Panc1 (cell line): ENCODE data around the gene ZMYND10. TPM values are rescaled to one million over a fixed set of nuclear protein-coding genes. Genes with fewer than 3 reads are reported as not detected.

Source experiments
- ATAC-seq: fragments of 200-7000 bp; cut with Tn5 transposase; 2 replicates; pipeline ENCODE4 v1.9.1; 2020; ENCODE audit warnings: mild to moderate bottlenecking, moderate library complexity
- BruUV-seq: library from RNA; stranded (reverse); fragments of 400-500 nt; replicated peaks from 2 replicates; lab custom pipeline; 2021; lab: Mats Ljungman, UMichigan
- CTCF ChIA-PET: fragments of 300-600 bp; sonication (Branson Sonifier 250); formaldehyde crosslinking; loops from one replicate; lab custom pipeline; 2022; ENCODE audit warnings: antibody characterized with exemption; lab: Charles Lee
- POLR2A ChIA-PET: fragments of 300-600 bp; sonication (Branson Sonifier 250); formaldehyde crosslinking; loops from one replicate; lab custom pipeline; 2022; ENCODE audit warnings: antibody characterized with exemption; lab: Charles Lee
- DNase-seq: peaks from one replicate; pipeline ENCODE4 v3.0.0-alpha.2; 2010; ENCODE audit warnings: low read depth, low spot score
- H3K27ac ChIP-seq: 2 replicates; pipeline ENCODE4 v1.5.1; 2011; ENCODE audit warnings: mild to moderate bottlenecking, low read length, inconsistent platforms
- H3K27me3 ChIP-seq: fragments of 200-500 bp; sonication (Bioruptor generic); 2 replicates; pipeline ENCODE4 v1.6.0; 2014; ENCODE audit warnings: low read length, inconsistent platforms; ENCODE audit not compliant: control insufficient read depth, insufficient read depth
- H3K36me3 ChIP-seq: fragments of 200-500 bp; sonication (Bioruptor generic); 2 replicates; pipeline ENCODE4 v1.5.1; 2014; ENCODE audit warnings: inconsistent platforms, mild to moderate bottlenecking, low read length, moderate library complexity; ENCODE audit not compliant: control insufficient read depth, insufficient read depth
- H3K4me1 ChIP-seq: 2 replicates; pipeline ENCODE4 v1.5.1; 2011; ENCODE audit warnings: inconsistent platforms, mild to moderate bottlenecking, low read length, moderate library complexity; ENCODE audit not compliant: control insufficient read depth, insufficient read depth
- H3K4me3 ChIP-seq, 2 experiments: 2 replicates each; pipeline ENCODE4 v1.5.1; 2011 to 2012; ENCODE audit warnings: low read depth in 2 of 2, low read length in 2 of 2, mild to moderate bottlenecking in 2 of 2, inconsistent platforms in 1 of 2, moderate library complexity in 1 of 2
- H3K9me3 ChIP-seq: fragments of 200-500 bp; sonication (Bioruptor generic); 2 replicates; pipeline ENCODE4 v1.5.1; 2014; ENCODE audit warnings: low read depth, mild to moderate bottlenecking, inconsistent platforms, low read length, moderate library complexity; ENCODE audit not compliant: control insufficient read depth, insufficient read depth
- CTCF ChIP-seq: fragments of 450-650 bp; IDR thresholded peaks from 2 replicates; pipeline ENCODE4 v1.5.1; 2017; ENCODE audit warnings: mild to moderate bottlenecking
- POLR2AphosphoS5 ChIP-seq: IDR thresholded peaks from 2 replicates; pipeline ENCODE4 v1.6.1; 2012; ENCODE audit warnings: mild to moderate bottlenecking, low read depth, low read length, moderate library complexity
- REST ChIP-seq, 2 experiments: IDR thresholded peaks; 2 replicates each; pipeline ENCODE4 v1.6.1; 2011 to 2012; ENCODE audit warnings: low read depth in 2 of 2, control low read depth in 1 of 2, low read length in 1 of 2, mild to moderate bottlenecking in 1 of 2, moderate library complexity in 1 of 2; ENCODE audit not compliant: insufficient read depth in 1 of 2
- SIN3A ChIP-seq: IDR thresholded peaks from 2 replicates; pipeline ENCODE4 v1.6.1; 2012; ENCODE audit warnings: low read depth, mild to moderate bottlenecking, low read length, moderate library complexity, borderline replicate concordance; ENCODE audit not compliant: insufficient read depth
- TCF7L2 ChIP-seq: IDR thresholded peaks from 2 replicates; pipeline ENCODE4 v1.6.1; 2011; ENCODE audit warnings: mild to moderate bottlenecking, low read depth, low read length, inconsistent platforms
- in situ Hi-C: cut with HindIII; loops from 2 replicates; pipeline ENCODE4 v1.10.0; 2016; ENCODE audit warnings: low sequenced_read_pairs, low pct_unique_long_range_greater_than_20kb
- intact Hi-C: fragments of 100-400 bp; cut with micrococcal nuclease; formaldehyde crosslinking; loops from one replicate; pipeline ENCODE4 v1.10.0; 2022; ENCODE audit not compliant: unreplicated experiment
- total RNA-seq: library from RNA; stranded (reverse); gene quantifications from one replicate; pipeline ENCODE4 v1.2.1, GENCODE V29; 2021; ENCODE audit not compliant: unreplicated experiment

Gene ZMYND10
- total RNA-seq, 1 experiment from 2014 or later: 3.6 TPM

- in situ Hi-C loops (no loop called here), intact Hi-C loops (loop anchor here (10.0 kb wide), 1 partner anchor 167 kb away; no protein-coding TSS in a partner anchor)
- no TSS peak for BruUV-seq
- Histone ChIP-seq H3K9me3 (no peaks in the 10 kb centered on the region), H3K27ac (no peak overlapping the region), H3K36me3 (no peaks in the 10 kb centered on the region), H3K4me3 (no peak overlapping the region), H3K27me3 (no peaks in the 10 kb centered on the region), H3K4me1 (no peaks in the 10 kb centered on the region)
- ATAC-seq (no peak), DNase-seq (no peak)
- TF ChIP-seq REST (IDR thresholded peaks at IDR 0.05; ENCODE audit: insufficient read depth in 1 of 2, low read depth in 2 of 2, low read length in 1 of 2): no peak
- no peak for TF ChIP-seq SIN3A
- TF ChIP-seq POLR2AphosphoS5: no peak
- TF ChIP-seq CTCF: no peak
- TF ChIP-seq TCF7L2: no peak
- ChIA-PET CTCF (no interaction called here), POLR2A (no interaction called here)
Observed at GRCh38 chr3:50378024-50378423, 32.5 kb upstream of the ZMYND10 start.

DNA sequence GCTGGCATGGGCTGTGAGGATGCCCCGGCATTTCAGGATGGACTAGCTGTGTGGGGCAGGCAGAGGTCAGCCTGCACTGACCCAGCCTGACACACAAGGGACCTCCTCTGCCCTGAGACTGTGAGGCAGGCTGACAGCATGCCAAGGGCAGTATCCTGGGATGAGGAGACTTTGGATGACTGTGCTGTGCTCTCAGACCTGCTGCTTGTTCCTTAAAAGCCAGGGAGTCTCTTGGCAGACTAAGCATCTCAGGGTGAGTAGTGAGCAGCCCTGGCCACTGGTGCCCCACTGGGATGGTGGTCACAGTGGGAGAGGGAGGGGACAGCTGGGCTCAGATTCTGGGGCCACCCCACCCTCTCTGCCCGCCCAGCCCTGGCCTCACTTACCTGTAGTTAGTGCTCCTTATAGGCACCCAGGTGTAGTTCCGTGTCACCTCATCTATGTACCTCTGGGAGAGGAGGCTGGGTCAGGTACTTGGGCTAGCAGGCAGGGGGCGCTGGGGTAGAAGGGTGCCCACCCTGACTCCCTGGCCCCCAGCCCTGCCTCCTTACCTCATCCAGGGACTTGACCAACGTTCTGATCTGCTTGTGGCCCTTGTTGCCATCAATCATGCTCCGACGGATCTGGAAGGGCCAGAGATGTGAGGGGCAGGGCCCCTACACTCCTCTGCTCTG is 29.9 kb upstream of the ZMYND10 start:
- no TSS peak for BruUV-seq
- H3K9me3 ChIP-seq: no peaks in the 10 kb centered on the region
- no peaks in the 10 kb centered on the region; the same call in 1 of the 2 replicates for H3K4me1 ChIP-seq
- CTCF ChIA-PET: no interaction called here
- ATAC-seq: peak; percentile 74
- TF ChIP-seq CTCF (no peak; the same call in 1 of the 2 replicates), SIN3A (no peak), REST (IDR thresholded peaks at IDR 0.05; ENCODE audit: insufficient read depth in 1 of 2, low read depth in 2 of 2, low read length in 1 of 2) (no peak), POLR2AphosphoS5 (no peak), TCF7L2 (no peak)
- no peak overlapping the region for H3K4me3 ChIP-seq
- in situ Hi-C loops: no loop called here
- intact Hi-C loops: loop anchor here (10.0 kb wide), 1 partner anchor 169 kb away; no protein-coding TSS in a partner anchor
- POLR2A ChIA-PET: no interaction called here
- H3K27me3 ChIP-seq: no peaks in the 10 kb centered on the region
- H3K36me3 ChIP-seq: no peaks in the 10 kb centered on the region
- no peak for DNase-seq
- H3K27ac ChIP-seq: no peak overlapping the region
